Peyer's patch (tissue), 4 donors: ENCODE measurements around the gene FAM8A1.

ENCODE experiments used
- POLR2A ChIP-seq, 2 donors: fragments of 450-650 bp; IDR thresholded peaks; one replicate each; pipeline ENCODE4 v1.5.1; 2017; ENCODE audit warnings: antibody characterized with exemption in 2 of 2, mild to moderate bottlenecking in 2 of 2, moderate library complexity in 2 of 2
- TF ChIP-seq, protein P1 (sequence below), 6 experiments: fragments of 450-650 bp in 4 of 6; fragments of 200-600 bp in 2 of 6; sonication (generic) in 1 of 6; IDR thresholded peaks; one replicate each; pipeline ENCODE4 v1.5.1; 2017 to 2019; ENCODE audit warnings: antibody characterized with exemption in 6 of 6, mild to moderate bottlenecking in 3 of 6, moderate library complexity in 1 of 6

DNA sequence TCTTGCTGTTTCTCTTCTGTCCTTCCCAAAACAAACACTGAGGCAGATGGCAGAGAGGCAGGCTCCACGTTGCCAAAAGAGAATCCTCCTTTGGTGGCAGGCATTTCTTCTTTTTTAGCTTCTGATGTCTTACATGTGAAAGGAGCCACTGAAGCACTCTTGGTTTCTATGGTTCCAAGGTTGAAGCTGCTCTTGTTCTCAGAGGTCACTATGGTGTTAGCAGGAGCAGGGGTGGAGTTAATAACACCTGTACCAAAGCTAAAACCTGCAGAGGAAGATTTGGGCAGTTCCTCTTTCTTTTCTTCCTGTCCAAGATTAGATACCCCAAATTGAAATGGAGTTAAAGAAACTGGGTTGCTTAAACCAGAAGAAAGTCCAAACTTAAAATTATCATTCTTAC, 28.8 kb downstream of the FAM8A1 start:
- TF ChIP-seq, protein P1, sequence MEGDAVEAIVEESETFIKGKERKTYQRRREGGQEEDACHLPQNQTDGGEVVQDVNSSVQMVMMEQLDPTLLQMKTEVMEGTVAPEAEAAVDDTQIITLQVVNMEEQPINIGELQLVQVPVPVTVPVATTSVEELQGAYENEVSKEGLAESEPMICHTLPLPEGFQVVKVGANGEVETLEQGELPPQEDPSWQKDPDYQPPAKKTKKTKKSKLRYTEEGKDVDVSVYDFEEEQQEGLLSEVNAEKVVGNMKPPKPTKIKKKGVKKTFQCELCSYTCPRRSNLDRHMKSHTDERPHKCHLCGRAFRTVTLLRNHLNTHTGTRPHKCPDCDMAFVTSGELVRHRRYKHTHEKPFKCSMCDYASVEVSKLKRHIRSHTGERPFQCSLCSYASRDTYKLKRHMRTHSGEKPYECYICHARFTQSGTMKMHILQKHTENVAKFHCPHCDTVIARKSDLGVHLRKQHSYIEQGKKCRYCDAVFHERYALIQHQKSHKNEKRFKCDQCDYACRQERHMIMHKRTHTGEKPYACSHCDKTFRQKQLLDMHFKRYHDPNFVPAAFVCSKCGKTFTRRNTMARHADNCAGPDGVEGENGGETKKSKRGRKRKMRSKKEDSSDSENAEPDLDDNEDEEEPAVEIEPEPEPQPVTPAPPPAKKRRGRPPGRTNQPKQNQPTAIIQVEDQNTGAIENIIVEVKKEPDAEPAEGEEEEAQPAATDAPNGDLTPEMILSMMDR (IDR thresholded peaks at IDR 0.05) = no peak
- TF ChIP-seq POLR2A (IDR thresholded peaks at IDR 0.05) = no peak
